KMS-11 (cell line): ENCODE measurements around the gene MSANTD3.

Source experiments
- H2AFZ ChIP-seq: fragments of 200-600 bp; sonication (generic); 2 replicates; pipeline ENCODE4 v1.6.1; 2016; ENCODE audit warnings: antibody characterized with exemption, mixed run types, low read depth
- H3K27ac ChIP-seq: fragments of 200-600 bp; sonication (generic); 2 replicates; pipeline ENCODE4 v1.6.1; 2016; ENCODE audit warnings: mild to moderate bottlenecking, mixed run types
- H3K27me3 ChIP-seq: fragments of 200-600 bp; sonication (generic); 2 replicates; pipeline ENCODE4 v1.6.1; 2017; ENCODE audit warnings: mild to moderate bottlenecking, low read depth, mixed run types, moderate library complexity; ENCODE audit not compliant: insufficient read depth
- H3K36me3 ChIP-seq: fragments of 200-600 bp; sonication (generic); 2 replicates; pipeline ENCODE4 v1.6.1; 2017; ENCODE audit warnings: mild to moderate bottlenecking, mixed run types; ENCODE audit not compliant: insufficient read depth
- H3K4me1 ChIP-seq: fragments of 200-600 bp; sonication (generic); 2 replicates; pipeline ENCODE4 v1.6.1; 2016; ENCODE audit warnings: mild to moderate bottlenecking, low read depth, mixed run types; ENCODE audit not compliant: poor library complexity, severe bottlenecking
- H3K4me2 ChIP-seq: fragments of 200-600 bp; sonication (generic); 2 replicates; pipeline ENCODE4 v1.7.0; 2016; ENCODE audit warnings: mild to moderate bottlenecking, mixed run types
- H3K4me3 ChIP-seq: fragments of 200-600 bp; sonication (generic); IDR thresholded peaks from 2 replicates; pipeline ENCODE4 v1.6.1; 2017; ENCODE audit warnings: low read depth, low read length, mixed read lengths; ENCODE audit not compliant: insufficient read depth
- H3K79me2 ChIP-seq: fragments of 200-600 bp; sonication (generic); 2 replicates; pipeline ENCODE4 v1.6.1; 2016; ENCODE audit warnings: low read depth, mixed run types; ENCODE audit not compliant: insufficient read depth
- H3K9ac ChIP-seq: fragments of 200-600 bp; sonication (generic); 2 replicates; pipeline ENCODE4 v1.6.1; 2016; ENCODE audit warnings: mild to moderate bottlenecking, mixed run types
- H4K20me1 ChIP-seq: fragments of 200-600 bp; sonication (generic); 2 replicates; pipeline ENCODE4 v1.6.1; 2016; ENCODE audit warnings: mild to moderate bottlenecking, mixed run types; ENCODE audit not compliant: insufficient read depth
- CTCF ChIP-seq: fragments of 200-600 bp; sonication (generic); conservative IDR thresholded peaks from 2 replicates; pipeline ENCODE4 v1.6.1; 2017; ENCODE audit warnings: low read depth, mild to moderate bottlenecking, antibody characterized with exemption, low read length, moderate library complexity, mixed read lengths

Gene MSANTD3

GRCh38 chr9:100445161-100445902 is 18.4 kb downstream of the MSANTD3 start:
- TF ChIP-seq CTCF: no peak
- Histone ChIP-seq H3K27ac (no peak overlapping the region), H3K4me3 (no peak overlapping the region), H3K36me3 (no peaks in the 10 kb centered on the region), H3K4me1 (peaks cover 23% of the 10 kb centered on the region), H3K79me2 (no peaks in the 10 kb centered on the region), H3K27me3 (no peaks in the 10 kb centered on the region), H3K4me2 (no peak overlapping the region), H3K9ac (no peak overlapping the region), H2AFZ (no peak overlapping the region), H4K20me1 (no peaks in the 10 kb centered on the region)

- H3K27me3 ChIP-seq: no peaks in the 10 kb centered on the region
- no peak overlapping the region for H3K27ac ChIP-seq
- TF ChIP-seq CTCF: no peak
- no peak overlapping the region for H3K4me2 ChIP-seq
- H3K36me3 ChIP-seq: no peaks in the 10 kb centered on the region
- H3K4me1 ChIP-seq: peaks cover 23% of the 10 kb centered on the region
- H3K79me2 ChIP-seq: no peaks in the 10 kb centered on the region
- no peak overlapping the region for H3K9ac ChIP-seq
- no peak overlapping the region for H2AFZ ChIP-seq
- no peak overlapping the region for H3K4me3 ChIP-seq
- H4K20me1 ChIP-seq: no peaks in the 10 kb centered on the region
Measured at GRCh38 chr9:100445903-100446549, 19.1 kb downstream of the MSANTD3 start.

- H3K9ac ChIP-seq: no peak overlapping the region
- H2AFZ ChIP-seq: no peak overlapping the region
Measured at GRCh38 chr9:100447041-100447440, 20.1 kb downstream of the MSANTD3 start.

GRCh38 chr9:100448266-100448665 is 21.3 kb downstream of the MSANTD3 start:
- Histone ChIP-seq H3K4me1 (peaks cover 23% of the 10 kb centered on the region), H3K9ac (no peak overlapping the region), H3K79me2 (no peaks in the 10 kb centered on the region), H3K36me3 (no peaks in the 10 kb centered on the region), H3K4me2 (no peak overlapping the region), H3K27me3 (no peaks in the 10 kb centered on the region), H4K20me1 (no peaks in the 10 kb centered on the region), H2AFZ (no peak overlapping the region), H3K27ac (no peak overlapping the region), H3K4me3 (no peak overlapping the region)
- TF ChIP-seq CTCF: no peak

More at GRCh38 chr9:100447041-100447440, 20.1 kb downstream of the MSANTD3 start:
- Histone ChIP-seq H3K27me3 (no peaks in the 10 kb centered on the region), H3K27ac (no peak overlapping the region), H3K4me1 (peaks cover 23% of the 10 kb centered on the region), H3K4me2 (no peak overlapping the region), H4K20me1 (no peaks in the 10 kb centered on the region), H3K79me2 (no peaks in the 10 kb centered on the region), H3K36me3 (no peaks in the 10 kb centered on the region), H3K4me3 (no peak overlapping the region)
- TF ChIP-seq CTCF: no peak
